CD4-positive, alpha-beta T cell treated with Interleukin-2 at 100 ng/mL for 4 hours (primary cell): ENCODE measurements around the gene ELF1.
"Not testable (repeated sequence)": the region's sequence is repeated elsewhere in the genome, so short reads cannot be mapped to it uniquely, and the experiment has no call there.

Experiments
- DNase-seq: peaks from one replicate; pipeline ENCODE4 v3.0.0-alpha.2; 2020; ENCODE audit warnings: low spot score

Gene ELF1

DNA sequence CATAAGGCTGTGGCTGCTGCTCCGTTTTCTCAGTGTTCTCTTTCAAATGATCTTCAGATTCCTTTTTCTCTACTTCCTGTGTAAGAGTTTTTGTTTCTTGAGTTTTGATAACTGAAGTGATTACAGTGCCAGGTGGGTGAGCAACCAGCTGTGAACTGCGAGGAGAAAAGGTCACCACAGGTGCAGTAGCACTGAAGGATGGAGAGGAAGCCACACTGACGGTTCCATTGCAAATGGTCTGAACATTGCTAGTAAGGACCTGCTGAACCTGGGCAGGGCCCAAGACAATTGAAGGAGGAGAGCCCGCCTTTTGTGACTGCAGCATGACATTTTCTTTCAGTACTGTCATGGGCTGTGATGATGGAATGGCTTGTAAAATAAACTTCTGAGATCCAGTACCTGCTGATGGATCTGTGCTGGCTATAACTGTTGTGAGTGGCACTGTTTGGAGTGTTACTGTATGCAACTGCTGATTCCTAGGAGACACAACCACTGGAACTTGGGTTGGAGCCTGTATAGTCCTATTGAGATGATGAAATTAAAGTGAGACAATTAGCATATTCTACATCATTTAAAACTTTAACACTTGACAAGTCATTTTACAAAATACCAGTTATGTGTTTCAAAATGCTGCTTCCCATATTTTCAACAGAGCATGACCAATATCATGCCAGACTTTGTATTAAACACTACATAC lies 85.5 kb downstream of the ELF1 start:
- DNase-seq = no peak

DNA sequence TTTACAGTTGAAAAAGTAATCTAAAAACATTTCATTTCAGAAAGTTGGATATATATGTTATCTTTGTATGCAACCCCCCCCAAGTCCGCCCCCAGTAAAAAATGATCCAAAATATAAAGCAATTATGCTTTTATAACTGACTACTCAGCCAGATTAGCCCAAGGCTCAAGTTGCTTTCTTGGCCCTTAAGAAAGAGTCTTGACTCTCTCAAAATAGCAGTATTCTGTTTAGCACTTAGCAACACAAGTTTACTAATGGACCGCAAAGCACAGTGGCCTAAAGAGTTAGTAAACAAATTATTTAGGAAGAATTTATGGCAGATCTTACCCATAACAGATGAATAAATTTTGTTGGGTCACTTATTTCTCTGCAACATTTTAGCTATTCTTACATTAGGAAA lies 86.9 kb downstream of the ELF1 start:
- DNase-seq = no peak

DNA sequence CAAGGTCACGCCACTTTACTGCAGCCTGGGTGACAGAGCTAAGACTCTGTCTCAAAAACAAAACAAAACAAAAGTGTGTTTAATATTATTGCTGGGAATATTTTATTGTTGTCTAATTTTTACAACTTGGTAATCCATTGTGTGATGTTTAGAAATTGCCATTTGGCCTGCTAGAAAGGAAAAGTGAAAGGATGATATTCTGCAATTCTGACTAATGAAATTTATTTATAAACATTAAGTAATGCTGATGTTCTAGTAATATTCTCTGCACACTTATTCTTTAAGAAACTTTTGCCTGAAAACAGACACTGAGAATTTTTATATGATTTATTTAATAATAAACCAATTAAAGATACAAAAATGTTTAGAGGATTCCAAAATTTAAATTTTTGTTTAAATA lies 87.4 kb downstream of the ELF1 start:
- DNase-seq = no peak

DNA sequence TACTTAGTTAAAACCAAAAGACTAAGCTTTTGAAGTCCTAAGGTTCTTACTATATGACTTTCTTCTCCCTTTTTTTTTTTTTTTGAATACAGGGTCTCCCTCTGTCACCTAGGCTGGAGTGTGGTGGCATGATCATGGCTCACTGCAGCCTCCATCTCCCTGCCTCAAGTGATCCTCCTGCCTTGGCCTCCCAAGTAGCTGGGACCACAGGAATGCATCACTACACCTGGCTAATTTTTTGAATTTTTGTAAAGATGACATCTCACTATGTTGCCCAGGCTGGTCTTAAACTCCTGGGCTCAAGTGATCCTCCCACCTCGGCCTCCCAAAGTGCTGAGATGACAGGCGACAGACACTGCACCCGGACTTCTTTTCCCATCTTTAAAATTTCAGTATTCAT lies 89.2 kb downstream of the ELF1 start:
- not testable (repeated sequence) for DNase-seq

DNA sequence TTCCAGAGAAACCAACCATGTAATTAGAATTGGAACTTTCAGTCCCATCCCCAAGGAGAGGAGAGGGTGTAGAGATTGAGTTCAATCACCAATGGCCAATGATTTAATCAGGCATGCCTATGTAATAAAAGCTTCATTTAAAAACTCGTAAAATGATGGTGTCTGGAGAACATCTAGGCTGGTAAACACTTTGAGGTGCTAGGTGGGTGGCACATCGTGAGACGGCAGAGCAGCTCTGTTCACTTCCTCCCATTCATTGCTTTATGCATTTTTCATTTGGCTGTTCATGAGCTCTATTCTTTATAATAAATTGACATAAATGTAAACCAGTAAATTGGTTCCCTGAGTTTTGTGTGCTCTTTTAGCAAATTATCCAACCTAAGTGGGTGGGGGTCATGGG lies 90.1 kb downstream of the ELF1 start:
- no peak for DNase-seq

DNA sequence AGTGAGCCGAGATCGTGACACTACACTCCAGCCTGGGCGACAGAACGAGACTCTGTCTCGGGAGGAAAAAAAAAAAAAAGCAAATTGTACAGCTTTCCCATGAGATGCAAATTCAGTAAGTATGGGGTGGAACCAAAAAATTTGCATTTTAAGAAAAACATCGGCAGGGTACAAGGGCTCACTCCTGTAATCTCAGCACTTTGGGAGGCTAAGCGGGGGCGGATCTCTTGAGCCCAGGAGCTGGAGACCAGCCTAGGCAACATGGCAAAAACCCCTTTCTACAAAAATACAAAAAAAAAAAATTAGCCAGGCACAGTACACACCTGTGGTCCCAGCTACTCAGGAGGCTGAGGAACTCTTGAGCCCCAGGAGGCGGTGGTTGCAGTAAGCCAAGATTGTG lies 91.2 kb downstream of the ELF1 start:
- no peak for DNase-seq

DNA sequence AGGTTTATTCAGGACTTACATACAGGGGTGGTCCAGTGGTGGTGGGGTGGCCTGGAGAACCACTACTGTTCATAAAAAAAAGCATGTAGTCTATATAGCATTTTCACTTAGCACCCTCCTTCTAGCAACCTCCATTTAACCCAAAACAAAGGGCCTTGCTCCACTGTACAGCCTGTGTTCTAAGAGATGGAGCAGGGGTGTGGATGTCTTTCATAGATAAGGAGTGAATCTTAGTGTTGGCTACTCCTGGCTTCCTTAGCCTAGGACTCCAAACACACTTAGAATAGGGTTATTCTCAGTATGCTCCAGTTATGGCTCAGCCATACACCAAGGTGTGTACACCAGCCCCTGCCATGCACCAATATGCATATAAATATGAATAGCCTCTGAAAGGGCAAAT lies 95.2 kb downstream of the ELF1 start:
- DNase-seq = no peak

DNA sequence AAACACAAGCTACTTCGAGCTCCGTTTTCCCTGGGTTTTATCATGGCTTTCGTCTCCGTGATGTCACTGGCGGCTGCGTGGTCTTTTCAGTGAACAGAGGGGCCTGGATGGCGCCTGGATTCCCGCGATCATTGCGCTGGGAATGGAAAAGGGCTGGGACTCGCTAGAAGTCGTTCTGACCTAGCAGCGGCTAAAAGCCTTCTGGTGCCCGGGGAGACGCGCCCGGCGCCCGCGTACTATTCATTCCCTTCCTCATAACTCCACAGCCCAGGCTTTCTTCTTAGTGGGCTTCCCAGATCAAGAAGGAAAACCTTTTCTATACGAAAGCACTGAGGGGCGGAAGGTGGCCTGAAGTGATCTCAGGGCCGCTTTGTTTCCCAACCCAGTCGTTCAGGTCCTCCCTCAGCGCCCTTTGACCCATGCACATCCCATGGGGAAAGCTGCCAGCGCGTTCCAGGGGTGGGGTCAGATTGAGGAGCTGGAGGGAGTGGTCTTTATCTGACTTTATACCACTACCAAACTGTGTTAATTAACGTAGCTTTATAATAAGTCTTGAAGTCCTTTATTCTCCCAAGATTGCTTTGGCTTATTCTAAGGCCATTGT lies 96.6 kb downstream of the ELF1 start:
- no peak for DNase-seq

DNA sequence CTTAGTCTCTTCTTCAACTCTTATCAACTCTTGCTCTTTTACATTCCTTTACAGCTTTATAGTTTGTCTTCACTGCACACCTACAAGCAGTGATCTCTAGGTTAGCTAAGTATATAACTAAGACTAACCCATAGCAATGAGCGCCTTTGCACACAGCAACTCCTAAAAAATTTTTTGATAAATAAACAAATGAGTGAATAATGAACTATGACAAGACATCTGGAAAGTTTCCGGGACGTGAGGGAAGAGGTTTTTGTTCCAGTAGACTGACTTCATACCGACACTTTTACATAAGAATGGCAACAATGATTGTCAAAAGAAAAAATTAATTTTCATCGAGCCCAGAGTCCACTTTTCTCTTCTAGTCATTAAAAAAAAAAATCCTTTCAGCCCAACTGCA lies 98.3 kb downstream of the ELF1 start:
- DNase-seq = no peak

DNA sequence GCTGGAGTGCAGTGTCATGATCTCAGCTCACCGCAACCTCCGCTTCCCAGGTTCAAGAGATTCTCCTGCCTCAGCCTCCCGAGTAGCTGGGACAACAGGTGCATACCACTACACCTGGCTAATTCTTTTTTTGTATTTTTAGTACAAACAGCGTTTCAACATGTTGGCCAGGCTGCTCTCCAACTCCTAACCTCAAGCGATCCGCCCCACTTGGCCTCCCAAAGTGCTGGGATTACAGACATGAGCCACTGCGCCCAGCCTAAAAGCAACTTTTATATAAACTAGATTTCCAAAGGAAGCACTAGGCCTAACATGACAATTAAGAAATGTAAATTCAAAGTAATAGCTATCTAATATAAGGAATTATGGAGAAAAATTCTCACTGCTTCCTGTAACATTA lies 99.2 kb downstream of the ELF1 start:
- not testable (repeated sequence) for DNase-seq

DNA sequence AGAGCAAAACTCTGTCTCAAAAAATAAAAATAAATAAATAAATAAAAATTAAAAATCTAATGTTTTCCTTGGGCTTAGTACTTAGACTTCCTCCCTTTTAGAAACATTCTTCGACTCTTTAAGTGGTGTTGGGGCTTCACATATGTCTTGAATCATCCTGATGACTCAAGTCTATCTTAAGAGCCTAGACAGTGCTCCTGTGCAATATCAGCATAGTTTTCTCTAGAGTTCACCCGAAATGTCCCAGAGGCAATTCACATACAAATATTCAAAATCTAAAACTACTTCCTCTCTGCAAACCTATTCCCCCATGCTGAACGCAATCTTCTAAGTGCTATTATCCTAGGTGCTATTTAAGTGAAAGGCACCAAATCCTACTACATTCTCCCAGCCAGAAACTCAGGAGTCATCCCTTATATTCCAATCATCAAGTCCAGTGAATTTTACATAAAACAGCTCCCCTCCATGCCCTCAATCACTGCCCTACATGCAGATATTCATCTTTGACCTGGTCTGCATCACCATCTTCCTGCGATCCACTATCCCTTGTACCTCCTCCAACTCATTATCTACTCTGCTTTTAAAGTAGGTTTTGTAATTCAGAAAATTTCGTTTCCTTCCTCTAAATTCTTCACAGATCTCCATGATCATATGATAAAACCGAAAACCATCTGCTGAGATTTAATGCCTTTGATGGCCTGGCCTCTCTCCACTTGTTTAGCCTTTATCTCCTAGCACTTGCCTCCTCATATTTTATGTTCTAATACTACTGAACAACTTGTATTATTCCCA lies 102.7 kb downstream of the ELF1 start:
- DNase-seq = no peak

DNA sequence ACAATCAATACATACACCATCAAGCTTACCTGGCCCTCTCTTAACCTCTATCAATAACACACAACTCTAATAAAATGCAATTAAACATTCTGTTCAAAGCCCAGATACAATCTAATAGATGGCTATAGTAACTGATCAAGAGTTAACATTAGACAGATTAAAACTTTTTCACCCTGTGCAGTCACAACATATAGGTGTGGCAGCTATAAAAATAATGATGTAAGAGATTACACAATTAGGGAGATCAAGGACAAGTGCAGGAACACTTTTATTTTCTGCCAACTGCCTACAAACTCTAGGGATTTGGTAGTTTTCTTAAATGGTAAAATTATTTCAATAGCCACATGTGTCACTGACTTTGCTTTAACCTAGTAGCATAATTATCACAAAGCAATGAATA lies 104.3 kb downstream of the ELF1 start:
- DNase-seq = not testable (repeated sequence)

DNA sequence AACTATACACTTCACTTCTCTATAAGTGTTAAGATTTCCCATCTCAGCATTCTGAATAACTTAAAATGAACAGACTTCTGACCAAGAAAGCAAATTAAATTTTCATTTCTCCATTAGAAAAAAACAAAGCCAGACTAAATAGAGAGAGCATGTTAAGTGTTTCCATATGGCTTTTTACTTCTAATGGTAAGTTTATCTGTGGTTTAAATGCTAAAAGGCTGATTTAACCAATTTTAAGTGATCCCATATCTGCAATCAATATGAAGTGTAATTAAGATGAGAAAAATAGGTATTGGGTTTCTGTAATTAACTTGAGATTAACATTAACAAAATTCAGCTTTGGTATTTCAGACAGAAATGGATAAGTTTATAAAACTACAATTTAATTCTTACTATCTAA lies 107.8 kb downstream of the ELF1 start:
- no peak for DNase-seq

DNA sequence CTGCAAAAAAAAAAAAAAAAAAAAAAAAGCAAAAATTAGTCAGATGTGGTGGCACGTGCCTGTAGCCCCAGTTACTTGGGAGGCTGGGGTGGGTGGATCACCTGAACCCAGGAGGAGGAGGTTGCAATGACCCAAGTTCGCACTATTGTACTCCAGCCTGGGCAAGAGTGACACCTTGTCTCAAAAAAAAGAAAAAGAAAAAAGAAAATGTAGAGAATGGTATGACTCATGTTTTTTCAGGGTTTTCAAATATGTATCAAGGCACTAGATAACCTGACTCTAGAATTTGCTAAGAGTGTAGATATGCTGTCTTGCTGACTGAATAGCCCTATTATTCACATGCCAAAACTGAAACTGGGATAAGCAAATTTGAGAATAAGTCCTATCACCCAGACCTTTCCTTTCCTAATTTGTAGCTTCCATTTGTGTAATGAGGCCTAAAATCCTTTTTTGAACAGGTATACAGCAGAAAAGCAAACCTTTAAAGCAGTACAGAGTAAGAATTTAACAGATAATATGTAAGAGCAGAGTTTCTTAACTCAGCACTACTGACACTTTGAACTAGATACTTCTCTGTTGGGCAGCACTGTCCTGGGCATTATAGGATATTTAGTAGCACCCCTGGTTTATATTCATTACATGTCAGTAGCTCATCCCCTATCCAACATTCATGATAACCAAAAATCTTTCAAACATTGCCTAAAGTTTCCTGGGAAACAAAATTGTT lies 108.6 kb downstream of the ELF1 start:
- no peak for DNase-seq

DNA sequence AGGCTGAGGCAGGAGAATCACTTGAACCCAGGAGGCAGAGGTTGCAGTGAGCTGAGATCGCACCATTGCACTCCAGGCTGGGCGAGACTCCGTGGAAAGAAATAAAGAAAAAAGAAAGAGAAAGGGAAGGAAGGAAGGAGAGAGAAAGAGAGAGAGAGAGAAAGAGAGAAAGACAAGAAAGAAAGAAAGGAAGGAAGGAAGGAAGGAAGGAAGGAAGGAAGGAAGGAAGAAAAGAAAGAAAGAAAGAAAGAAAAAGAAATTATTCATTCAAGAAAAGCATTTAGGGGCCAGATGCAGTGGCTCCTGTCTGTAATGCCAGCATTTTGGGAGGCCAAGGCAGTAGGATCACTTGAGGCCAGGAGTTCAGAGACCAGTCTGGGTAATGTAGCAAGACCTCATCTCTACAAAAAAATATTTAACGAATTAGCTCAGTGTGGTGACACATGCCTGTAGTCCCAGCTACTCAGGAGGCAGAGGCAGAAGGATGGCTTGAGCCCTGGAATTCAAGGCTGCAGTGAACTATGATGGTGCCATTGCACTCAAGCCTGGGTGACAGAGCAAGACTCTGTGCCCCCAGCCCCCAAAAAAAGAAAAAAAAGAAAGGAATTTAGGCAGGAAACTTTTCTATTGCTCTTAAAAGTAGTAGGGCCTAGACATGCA lies 109.4 kb downstream of the ELF1 start:
- not testable (repeated sequence) for DNase-seq

DNA sequence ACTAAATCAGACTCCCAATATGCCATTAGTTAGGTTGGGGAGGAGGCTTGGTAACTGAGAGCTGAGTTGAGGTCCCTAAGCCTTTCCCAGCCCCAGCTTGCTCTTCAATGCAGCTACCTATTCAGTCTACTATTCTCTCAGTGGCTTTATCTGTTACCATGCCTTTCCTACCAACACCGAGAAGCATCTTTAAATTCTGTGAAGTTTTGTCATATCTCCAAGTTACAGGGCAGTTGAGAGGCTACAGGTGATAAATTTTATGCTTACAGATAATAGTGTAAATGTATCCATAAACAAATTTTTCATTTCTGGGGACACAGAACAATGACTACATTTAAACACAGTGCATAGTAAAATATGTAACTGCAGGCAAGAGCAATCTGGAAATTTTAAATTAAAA lies 110.6 kb downstream of the ELF1 start:
- no peak for DNase-seq

DNA sequence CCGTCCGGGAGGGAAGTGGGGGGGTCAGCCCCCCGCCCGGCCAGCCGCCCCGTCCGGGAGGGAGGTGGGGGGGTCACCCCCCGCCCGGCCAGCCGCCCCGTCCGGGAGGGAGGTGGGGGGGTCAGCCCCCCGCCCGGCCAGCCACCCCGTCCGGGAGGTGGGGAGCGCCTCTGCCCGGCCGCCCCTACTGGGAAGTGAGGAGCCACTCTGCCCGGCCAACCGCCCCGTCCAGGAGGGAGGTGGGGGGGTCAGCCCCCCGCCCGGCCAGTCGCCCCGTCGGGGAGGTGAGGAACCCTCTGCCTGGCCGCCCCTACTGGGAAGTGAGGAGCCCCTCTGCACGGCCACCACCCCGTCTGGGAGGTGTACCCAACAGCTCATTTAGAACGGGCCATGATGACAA lies 118.1 kb downstream of the ELF1 start:
- not testable (repeated sequence) for DNase-seq

DNA sequence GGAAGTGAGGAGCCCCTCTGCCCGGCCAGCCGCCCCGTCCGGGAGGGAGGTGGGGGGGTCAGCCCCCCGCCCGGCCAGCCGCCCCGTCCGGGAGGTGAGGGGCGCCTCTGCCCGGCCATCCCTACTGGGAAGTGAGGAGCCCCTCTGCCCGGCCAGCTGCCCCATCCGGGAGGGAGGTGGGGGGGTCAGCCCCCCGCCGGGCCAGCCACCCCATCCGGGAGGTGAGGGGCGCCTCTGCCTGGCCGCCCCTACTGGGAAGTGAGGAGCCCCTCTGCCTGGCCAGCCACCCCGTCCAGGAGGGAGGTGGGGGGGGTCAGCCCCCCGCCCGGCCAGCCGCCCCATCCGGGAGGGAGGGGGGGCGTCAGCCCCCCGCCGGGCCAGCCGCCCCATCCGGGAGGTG lies 118.5 kb downstream of the ELF1 start:
- DNase-seq = not testable (repeated sequence)

DNA sequence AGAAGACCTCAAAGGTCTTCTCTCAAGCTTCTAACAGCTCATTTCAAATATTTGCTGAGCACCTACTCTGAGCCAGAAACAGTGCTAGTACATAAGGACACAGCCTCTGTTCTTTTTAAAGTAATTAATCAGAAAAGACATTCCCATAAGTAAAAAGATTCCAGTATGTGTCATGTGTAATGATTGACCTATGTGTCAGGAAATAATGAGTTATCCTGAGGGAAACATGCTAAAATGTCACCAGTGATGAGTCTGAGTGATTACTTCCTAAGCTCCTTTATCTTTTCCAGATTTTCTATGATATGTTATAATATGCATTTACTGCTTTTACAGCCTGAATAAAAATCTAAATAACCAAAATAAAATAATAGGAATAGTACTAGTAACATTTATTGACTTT lies 122.1 kb downstream of the ELF1 start:
- DNase-seq = no peak

DNA sequence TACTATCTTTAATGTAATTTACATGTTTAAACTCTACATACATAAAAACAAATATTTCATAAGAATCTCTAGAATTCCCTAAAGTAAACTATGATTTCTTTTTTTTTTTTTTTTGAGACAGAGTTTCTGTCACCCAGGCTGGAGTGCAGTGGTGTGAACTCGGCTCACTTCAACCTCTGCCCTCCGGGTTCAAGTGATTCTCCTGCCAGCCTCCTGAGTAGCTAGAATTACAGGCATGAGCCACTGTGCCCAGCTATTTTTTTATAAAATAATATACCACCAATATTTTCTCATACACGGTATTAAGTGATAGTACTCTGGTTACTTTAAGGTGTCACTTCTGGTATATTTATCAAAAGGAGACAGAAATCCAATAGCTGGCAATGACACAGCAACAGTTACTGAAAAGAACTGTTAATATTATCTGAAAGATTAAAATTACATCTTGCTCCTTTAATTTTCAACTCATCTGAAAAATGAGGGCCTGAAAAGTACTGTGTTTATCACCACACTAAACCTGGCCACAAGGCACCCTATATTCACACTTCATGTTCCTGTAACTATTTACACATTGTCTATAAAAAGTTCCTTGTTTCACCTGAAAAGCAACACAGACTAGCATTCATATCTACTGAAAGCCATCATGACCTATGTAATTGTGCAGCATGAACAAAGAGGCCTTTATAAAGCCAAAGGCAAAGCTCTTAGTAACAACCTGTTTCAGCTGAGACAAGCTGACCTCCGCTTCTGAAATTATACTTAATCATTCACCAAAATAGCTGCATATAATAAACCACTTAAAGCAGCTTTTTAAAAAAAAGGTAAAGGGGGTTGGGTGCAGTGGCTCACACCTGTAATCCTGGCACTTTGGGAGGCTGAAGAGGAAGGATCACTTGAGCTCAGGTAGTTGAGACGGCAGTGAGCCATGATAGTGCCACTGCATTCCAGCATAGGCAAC lies 123.6 kb downstream of the ELF1 start:
- no peak for DNase-seq

DNA sequence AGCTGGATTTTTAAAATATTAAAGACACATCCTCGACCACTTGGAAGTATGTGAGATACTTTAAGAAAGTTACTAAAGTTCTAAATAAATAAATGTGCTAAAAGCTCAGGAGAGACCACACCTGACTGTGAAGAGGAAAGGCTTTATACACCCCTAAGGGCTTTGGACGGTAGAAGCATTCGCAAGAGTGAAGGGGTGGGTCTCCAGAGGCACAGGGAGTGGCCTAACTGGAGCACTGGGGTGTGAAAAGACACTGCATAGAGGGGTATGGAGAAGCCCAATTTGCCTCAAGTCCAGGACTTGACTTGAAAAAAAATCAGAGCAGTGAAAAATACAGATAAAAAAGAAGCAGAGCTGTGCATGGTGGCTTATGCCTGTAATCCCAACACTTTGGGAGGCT lies 125.5 kb downstream of the ELF1 start:
- not testable (repeated sequence) for DNase-seq
